SK-N-SH (cell line): ENCODE measurements around the gene BGN. TPM values are rescaled to one million over a fixed set of nuclear protein-coding genes. Genes with fewer than 3 reads are reported as not detected.

ENCODE experiments used
- CTCF ChIA-PET: fragments of 300-600, 350-600 bp; formaldehyde crosslinking; extraction: SDS; loops from one replicate; lab custom pipeline; 2021; lab: Yijun Ruan, JAX
- POLR2A ChIA-PET: fragments of 350-600 bp; sonication (Branson Sonifier 250); formaldehyde crosslinking; extraction: SDS; loops from one replicate; lab custom pipeline; 2020; ENCODE audit warnings: antibody characterized with exemption, inconsistent platforms; lab: Yijun Ruan, JAX
- DNase-seq: peaks from one replicate; pipeline ENCODE4 v3.0.0; 2012
- H2AFZ ChIP-seq: fragments of 200-600 bp; sonication (generic); 2 replicates; pipeline ENCODE4 v1.8.1; 2016; ENCODE audit warnings: antibody characterized with exemption, mild to moderate bottlenecking, low read depth
- H3F3A ChIP-seq: fragments of 200-600 bp; sonication (generic); replicated peaks from 2 replicates; pipeline ENCODE3; 2016; ENCODE audit warnings: antibody characterized with exemption, mild to moderate bottlenecking; ENCODE audit not compliant: insufficient read depth
- H3K27ac ChIP-seq, 2 experiments: fragments of 200-500 bp in 1 of 2; fragments of 200-600 bp in 1 of 2; sonication (Bioruptor generic) in 1 of 2; sonication (generic), shearing (Covaris generic) in 1 of 2; 2 replicates each; pipeline versions ENCODE4 v1.5.1 to v1.6.1; 2014 to 2016; ENCODE audit warnings: low read depth in 2 of 2, inconsistent platforms in 1 of 2, low read length in 1 of 2, mild to moderate bottlenecking in 1 of 2, mixed read lengths in 1 of 2
- H3K27me3 ChIP-seq: fragments of 200-600 bp; sonication (generic), shearing (Covaris generic); 2 replicates; pipeline ENCODE4 v1.6.1; 2016; ENCODE audit warnings: mixed run types; ENCODE audit not compliant: insufficient read depth
- H3K36me3 ChIP-seq, 2 experiments: fragments of 200-500 bp in 1 of 2; fragments of 200-600 bp in 1 of 2; sonication (Bioruptor generic) in 1 of 2; sonication (generic) in 1 of 2; replicated peaks in 1 of 2; 2 replicates each; pipeline versions ENCODE3 to v1.5.1; 2014 to 2016; ENCODE audit warnings: low read length in 1 of 2, mild to moderate bottlenecking in 1 of 2; ENCODE audit not compliant: insufficient read depth in 2 of 2, control insufficient read depth in 1 of 2
- H3K4me1 ChIP-seq, 2 experiments: fragments of 200-500 bp in 1 of 2; fragments of 200-600 bp in 1 of 2; sonication (Bioruptor generic) in 1 of 2; sonication (generic), shearing (Covaris generic) in 1 of 2; 2 replicates each; pipeline versions ENCODE4 v1.5.1 to v1.6.1; 2014 to 2016; ENCODE audit warnings: low read depth in 1 of 2, low read length in 1 of 2, mixed run types in 1 of 2; ENCODE audit not compliant: insufficient read depth in 2 of 2, control insufficient read depth in 1 of 2
- H3K4me2 ChIP-seq: fragments of 200-600 bp; sonication (generic), shearing (Covaris generic); 2 replicates; pipeline ENCODE4 v1.6.1; 2017; ENCODE audit warnings: mixed run types
- H3K4me3 ChIP-seq, 2 experiments: fragments of 200-500 bp in 1 of 2; fragments of 200-600 bp in 1 of 2; sonication (Bioruptor generic) in 1 of 2; sonication (generic), shearing (Covaris generic) in 1 of 2; 2 replicates each; pipeline versions ENCODE4 v1.5.1 to v1.8.1; 2014 to 2016; ENCODE audit warnings: low read depth in 2 of 2, inconsistent platforms in 1 of 2, low read length in 1 of 2, mild to moderate bottlenecking in 1 of 2, mixed read lengths in 1 of 2, moderate library complexity in 1 of 2
- H3K79me2 ChIP-seq: fragments of 200-600 bp; sonication (generic); 2 replicates; pipeline ENCODE4 v1.8.1; 2017; ENCODE audit warnings: mild to moderate bottlenecking; ENCODE audit not compliant: insufficient read depth
- H3K9ac ChIP-seq: fragments of 200-600 bp; sonication (generic); 2 replicates; pipeline ENCODE4 v1.6.1; 2017; ENCODE audit warnings: mixed run types
- H3K9me2 ChIP-seq: fragments of 200-600 bp; sonication (generic); 2 replicates; pipeline ENCODE4 v1.6.1; 2017; ENCODE audit warnings: mixed run types
- H3K9me3 ChIP-seq: fragments of 200-600 bp; sonication (generic); 2 replicates; pipeline ENCODE4 v1.6.1; 2017; ENCODE audit warnings: mixed run types, mild to moderate bottlenecking, moderate library complexity
- H4K20me1 ChIP-seq: fragments of 200-600 bp; sonication (generic); 2 replicates; pipeline ENCODE4 v1.6.1; 2017; ENCODE audit warnings: mild to moderate bottlenecking, mixed run types; ENCODE audit not compliant: insufficient read depth
- JUND ChIP-seq: IDR thresholded peaks from 2 replicates; pipeline ENCODE4 v1.4.0; 2012
- POLR2AphosphoS5 ChIP-seq: IDR thresholded peaks from 2 replicates; pipeline ENCODE4 v1.6.1; 2012; ENCODE audit warnings: low read depth, low read length
- RFX5 ChIP-seq: IDR thresholded peaks from 2 replicates; pipeline ENCODE4 v1.6.1; 2012; ENCODE audit warnings: mild to moderate bottlenecking, improper control_type of control experiment, low read length
- WGBS: methylation state at CpG from one replicate; pipeline ENCODE4 v1.1.6; 2017; ENCODE audit warnings: low lambda C conversion rate; 5-methylcytosine and 5-hydroxymethylcytosine counted together
- polyA plus RNA-seq, 3 experiments: library from polyadenylated mRNA; depleted of rRNA; stranded (reverse); fragments of >200 nt; gene quantifications; 2 replicates each; pipeline ENCODE4 v1.2.3, GENCODE V29; 2012

Gene BGN
- polyA plus RNA-seq, 1 of the 3 experiments (the other 2 are of a cell fraction), result 28.9 TPM

DNA sequence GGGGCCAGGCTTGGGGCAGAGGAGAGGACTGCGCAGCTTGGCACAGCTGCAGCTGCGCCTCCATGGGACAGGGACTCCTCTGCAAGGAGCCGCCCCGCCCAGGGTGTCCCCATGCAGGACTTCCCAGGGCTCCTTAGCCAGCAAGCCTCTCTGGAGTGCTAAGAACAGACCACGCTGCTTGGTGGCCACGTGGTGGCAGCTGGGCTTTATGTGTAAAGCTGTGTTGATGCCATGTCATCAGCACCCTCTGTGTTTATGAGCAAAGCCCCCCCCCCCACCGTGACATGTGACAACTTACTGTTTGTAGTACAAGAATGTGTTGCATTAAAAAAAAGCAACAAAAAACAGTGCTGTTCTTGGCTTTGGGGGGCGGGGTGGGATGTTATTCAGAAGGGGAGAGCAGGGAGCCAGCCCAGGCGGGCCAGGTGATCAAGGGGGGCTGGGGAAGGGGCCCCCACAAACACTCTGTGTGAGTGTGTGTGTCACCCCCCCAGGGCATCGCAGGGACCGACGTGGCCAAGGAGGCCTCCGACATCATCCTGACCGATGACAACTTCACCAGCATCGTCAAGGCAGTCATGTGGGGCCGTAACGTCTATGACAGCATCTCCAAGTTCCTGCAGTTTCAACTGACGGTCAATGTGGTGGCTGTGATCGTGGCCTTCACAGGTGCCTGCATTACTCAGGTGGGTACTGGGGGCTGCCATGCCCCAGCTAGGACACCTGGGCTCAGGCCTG is 63.0 kb downstream of the BGN start:
- no peak overlapping the region for H3K27ac ChIP-seq
- peaks cover 82% of the 10 kb centered on the region for H3K27me3 ChIP-seq
- WGBS, result 30% methylated on average over 6 of the region's 19 CpGs
- H3K4me3 ChIP-seq, result no peak overlapping the region
- TF ChIP-seq POLR2AphosphoS5 (no peak), RFX5 (no peak), JUND (no peak)
- H3K4me1 ChIP-seq, result no peaks in the 10 kb centered on the region
- H3K4me2 ChIP-seq, result no peak overlapping the region
- POLR2A ChIA-PET, result no interaction called here
- CTCF ChIA-PET, result interaction anchor here (1.1 to 7.9 kb wide), 4 partner anchors 24 to 110 kb away, joined by 3 to 92 read pairs (median 6); partner anchors contain the start of gene DUSP9
- no peaks in the 10 kb centered on the region for H4K20me1 ChIP-seq
- no peak overlapping the region for H3K9ac ChIP-seq
- no peak overlapping the region for H2AFZ ChIP-seq
- no peaks in the 10 kb centered on the region for H3F3A ChIP-seq
- no peaks in the 10 kb centered on the region for H3K9me2 ChIP-seq
- H3K79me2 ChIP-seq, result no peaks in the 10 kb centered on the region
- no peak for DNase-seq
- H3K9me3 ChIP-seq, result no peaks in the 10 kb centered on the region
- no peaks in the 10 kb centered on the region for H3K36me3 ChIP-seq

Other genes starting within 250 kb of the BGN start
- not detected in 2 replicates for gene PNMA6F, start 173.2 kb upstream of the BGN start, polyA plus RNA-seq (2012; rRNA removed)
- gene ZNF275, start 160.8 kb upstream of the BGN start, polyA plus RNA-seq (2012; rRNA removed), result 4.9 and 6.3 TPM in 2 replicates
- gene PNMA6E, start 93.6 kb upstream of the BGN start, polyA plus RNA-seq (2012; rRNA removed), result not detected in 2 replicates
- gene ZFP92, start 83.5 kb upstream of the BGN start, polyA plus RNA-seq (2012; rRNA removed), result 0.28 TPM in 2 replicates
- 0.76 and 0.78 TPM in 2 replicates for gene TREX2, start 48.9 kb upstream of the BGN start, polyA plus RNA-seq (2012; rRNA removed)
- gene HAUS7, start 24.4 kb upstream of the BGN start, polyA plus RNA-seq (2012; rRNA removed), result 27.1 and 39.7 TPM in 2 replicates
- gene ATP2B3, start 22.7 kb downstream of the BGN start, polyA plus RNA-seq (2012; rRNA removed), result 0.16 and 0.18 TPM in 2 replicates
- gene CCNQ, start 104.2 kb downstream of the BGN start, polyA plus RNA-seq (2012; rRNA removed), result 44.5 and 45.3 TPM in 2 replicates
- 0.05 and 0.08 TPM in 2 replicates for gene DUSP9, start 152.2 kb downstream of the BGN start, polyA plus RNA-seq (2012; rRNA removed)
- gene PNCK, start 178.8 kb downstream of the BGN start, polyA plus RNA-seq (2012; rRNA removed), result 1.2 and 2.5 TPM in 2 replicates
- 22.3 and 30.8 TPM in 2 replicates for gene SLC6A8, start 192.9 kb downstream of the BGN start, polyA plus RNA-seq (2012; rRNA removed)
- gene BCAP31, start 229.4 kb downstream of the BGN start, polyA plus RNA-seq (2012; rRNA removed), result 173 and 220 TPM in 2 replicates
- 7.2 and 7.9 TPM in 2 replicates for gene ABCD1, start 229.9 kb downstream of the BGN start, polyA plus RNA-seq (2012; rRNA removed)